Hematopoietic multipotent progenitor cell treated with erythropoietin and hydrocortisone succinate and interleukin-3 and kit ligand, for 4 days (in vitro differentiated cells): Measurements from ENCODE around the gene ABI1.

ENCODE experiments used
- DNase-seq: peaks from one replicate; pipeline ENCODE4 v3.0.0-alpha.2; 2015

ABI1 gene

GRCh38 chr10:26765549-26765948 lies 95.2 kb downstream of the ABI1 start:
- no peak for DNase-seq

GRCh38 chr10:26759008-26759407 lies 101.8 kb downstream of the ABI1 start:
- DNase-seq = no peak

- DNase-seq = peak; percentile 61
Observed at GRCh38 chr10:26755443-26755903, 105.3 kb downstream of the ABI1 start.

GRCh38 chr10:26746061-26746460 lies 114.7 kb downstream of the ABI1 start:
- peak; percentile 10 for DNase-seq

GRCh38 chr10:26743841-26744240 lies 116.9 kb downstream of the ABI1 start:
- no peak for DNase-seq

GRCh38 chr10:26743091-26743490 lies 117.7 kb downstream of the ABI1 start:
- no peak for DNase-seq

- DNase-seq = no peak
Observed at GRCh38 chr10:26741368-26741767, 119.4 kb downstream of the ABI1 start.

GRCh38 chr10:26739071-26739631 lies 121.6 kb downstream of the ABI1 start:
- DNase-seq = no peak

GRCh38 chr10:26738301-26738911 lies 122.4 kb downstream of the ABI1 start:
- DNase-seq = no peak

- peak; percentile 45 for DNase-seq
Observed at GRCh38 chr10:26737730-26738129, 123.0 kb downstream of the ABI1 start.

GRCh38 chr10:26735435-26735834 lies 125.3 kb downstream of the ABI1 start:
- no peak for DNase-seq

- no peak for DNase-seq
Observed at GRCh38 chr10:26733750-26734568, 126.8 kb downstream of the ABI1 start.

- no peak for DNase-seq
Observed at GRCh38 chr10:26730552-26730951, 130.2 kb downstream of the ABI1 start.

- no peak for DNase-seq
Observed at GRCh38 chr10:26729395-26729794, 131.4 kb downstream of the ABI1 start.

- DNase-seq = peak; percentile 15
Observed at GRCh38 chr10:26728957-26729356, 131.8 kb downstream of the ABI1 start.

- no peak for DNase-seq
Observed at GRCh38 chr10:26727005-26727404, 133.8 kb downstream of the ABI1 start.

GRCh38 chr10:26725837-26726727 lies 134.7 kb downstream of the ABI1 start:
- DNase-seq = peak; percentile 82

- DNase-seq = no peak
Observed at GRCh38 chr10:26723016-26723415, 137.7 kb downstream of the ABI1 start.

- no peak for DNase-seq
Observed at GRCh38 chr10:26721561-26721960, 139.2 kb downstream of the ABI1 start.

GRCh38 chr10:26717476-26717875 lies 143.3 kb downstream of the ABI1 start:
- DNase-seq = no peak

GRCh38 chr10:26715137-26715487 lies 145.6 kb downstream of the ABI1 start:
- no peak for DNase-seq

GRCh38 chr10:26714415-26715136 lies 146.2 kb downstream of the ABI1 start:
- DNase-seq = no peak
